ENCODE results near the gene NMUR1.

Gene NMUR1

GRCh38 chr2:231482806-231483391 is 47.3 kb downstream of the NMUR1 start:
- Histone ChIP-seq H3K9me3 (ENCODE audit: control insufficient read depth, low read length) (no peaks in the 10 kb centered on the region), H3K36me3 (ENCODE audit: control insufficient read depth, insufficient read depth, low read length) (no peaks in the 10 kb centered on the region), H3K4me1 (ENCODE audit: control insufficient read depth, insufficient read depth, low read length, poor library complexity, severe bottlenecking) (peaks cover 7% of the 10 kb centered on the region), H3K27ac (ENCODE audit: low read depth, low read length, severe bottlenecking) (no peak overlapping the region), H3K4me3 (ENCODE audit: extremely low read depth, insufficient read depth, low read length, poor library complexity, severe bottlenecking) (no peak overlapping the region)
- 64 to 72% methylated on average over 19 to 24 of the region's 36 CpGs for WGBS, 2 experiments (ENCODE audit: insufficient coverage in 2 of 2)

GRCh38 chr2:231480781-231481180 is 49.5 kb downstream of the NMUR1 start:
- Histone ChIP-seq H3K9me3 (ENCODE audit: control insufficient read depth, low read length) (no peaks in the 10 kb centered on the region), H3K27ac (ENCODE audit: low read depth, low read length, severe bottlenecking) (no peak overlapping the region), H3K4me1 (ENCODE audit: control insufficient read depth, insufficient read depth, low read length, poor library complexity, severe bottlenecking) (peaks cover 7% of the 10 kb centered on the region), H3K36me3 (ENCODE audit: control insufficient read depth, insufficient read depth, low read length) (no peaks in the 10 kb centered on the region), H3K4me3 (ENCODE audit: extremely low read depth, insufficient read depth, low read length, poor library complexity, severe bottlenecking) (no peak overlapping the region)
- WGBS, 2 experiments (ENCODE audit: insufficient coverage in 2 of 2), result 72 to 83% methylated on average over 1 to 2 of the region's 3 CpGs

GRCh38 chr2:231479455-231479854 is 50.8 kb downstream of the NMUR1 start:
- 70 to 83% methylated on average over 1 to 5 of the region's 9 CpGs for WGBS, 2 experiments (ENCODE audit: insufficient coverage in 2 of 2)
- Histone ChIP-seq H3K4me1 (ENCODE audit: control insufficient read depth, insufficient read depth, low read length, poor library complexity, severe bottlenecking) (peaks cover 7% of the 10 kb centered on the region), H3K4me3 (ENCODE audit: extremely low read depth, insufficient read depth, low read length, poor library complexity, severe bottlenecking) (no peak overlapping the region), H3K27ac (ENCODE audit: low read depth, low read length, severe bottlenecking) (no peak overlapping the region), H3K36me3 (ENCODE audit: control insufficient read depth, insufficient read depth, low read length) (no peaks in the 10 kb centered on the region), H3K9me3 (ENCODE audit: control insufficient read depth, low read length) (no peaks in the 10 kb centered on the region)

- Histone ChIP-seq H3K4me1 (ENCODE audit: control insufficient read depth, insufficient read depth, low read length, poor library complexity, severe bottlenecking) (peaks cover 7% of the 10 kb centered on the region), H3K9me3 (ENCODE audit: control insufficient read depth, low read length) (no peaks in the 10 kb centered on the region), H3K27ac (ENCODE audit: low read depth, low read length, severe bottlenecking) (no peak overlapping the region), H3K4me3 (ENCODE audit: extremely low read depth, insufficient read depth, low read length, poor library complexity, severe bottlenecking) (no peak overlapping the region), H3K36me3 (ENCODE audit: control insufficient read depth, insufficient read depth, low read length) (no peaks in the 10 kb centered on the region)
- 71 to 100% methylated on average over 1 to 2 of the region's 3 CpGs for whole genome bisulfite sequencing, 2 experiments (ENCODE audit: insufficient coverage in 2 of 2)
Observed at GRCh38 chr2:231476920-231477319, 53.3 kb downstream of the NMUR1 start.

- Histone ChIP-seq H3K27ac (ENCODE audit: low read depth, low read length, severe bottlenecking) (no peak overlapping the region), H3K36me3 (ENCODE audit: control insufficient read depth, insufficient read depth, low read length) (no peaks in the 10 kb centered on the region), H3K4me3 (ENCODE audit: extremely low read depth, insufficient read depth, low read length, poor library complexity, severe bottlenecking) (no peak overlapping the region), H3K9me3 (ENCODE audit: control insufficient read depth, low read length) (no peaks in the 10 kb centered on the region), H3K4me1 (ENCODE audit: control insufficient read depth, insufficient read depth, low read length, poor library complexity, severe bottlenecking) (peaks cover 7% of the 10 kb centered on the region)
- 100% methylated on average over 1 of the region's 3 CpGs; no CpG with 5 or more reads in 1 of the 2 experiments for WGBS, 2 experiments (ENCODE audit: insufficient coverage in 2 of 2)
Observed at GRCh38 chr2:231475965-231476364, 54.3 kb downstream of the NMUR1 start.
